ENCODE measurements around the gene CLMN. TPM values are rescaled to one million over a fixed set of nuclear protein-coding genes. Genes with fewer than 3 reads are reported as not detected.

Gene CLMN
- total and polyA plus RNA-seq, 2 of the 8 experiments (the other 6 are each of a cell fraction or from before 2014, with no cell fraction given) = 1.6 to 8.2 TPM

DNA sequence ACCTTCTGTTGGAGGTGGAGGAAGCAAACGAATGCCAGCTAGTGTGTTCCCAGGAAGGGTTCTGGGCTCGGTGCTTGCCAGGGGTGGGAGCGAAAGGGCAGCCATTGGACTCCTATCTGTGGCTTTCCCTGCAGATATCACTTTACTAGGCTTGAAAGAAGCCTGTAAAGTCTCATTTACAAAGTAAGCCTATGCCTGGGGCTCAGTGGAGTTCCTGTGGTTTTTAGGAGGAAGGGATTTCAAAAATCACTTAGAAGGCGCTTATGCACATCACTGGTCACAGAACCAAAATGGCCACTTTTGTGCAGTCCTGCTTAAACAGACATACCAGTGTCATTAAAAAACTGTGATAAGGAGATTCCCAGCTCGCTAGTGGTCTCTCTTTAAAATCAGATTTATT, 22.7 kb downstream of the CLMN start:
- H4K20me1 ChIP-seq (replicated peaks in 1 of 2; ENCODE audit: control insufficient read depth in 1 of 2, insufficient read depth in 2 of 2, low read length in 2 of 2) = no peaks in the 10 kb centered on the region
- H4K8ac ChIP-seq (ENCODE audit: extremely low read depth, insufficient read depth, low read length) = no peak overlapping the region
- CTCF ChIA-PET (ENCODE audit: partially characterized antibody) = interaction anchor here (1.2 kb wide), 1 partner anchor 64 kb away, joined by 6 read pairs; no protein-coding TSS in a partner anchor
- no peak for TF ChIP-seq CBX5 (IDR thresholded peaks at IDR 0.05; ENCODE audit: low read depth, low read length)
- no peak for TF ChIP-seq KDM1A (IDR thresholded peaks at IDR 0.05; ENCODE audit: borderline replicate concordance, low read length)
- TF ChIP-seq, protein P1, sequence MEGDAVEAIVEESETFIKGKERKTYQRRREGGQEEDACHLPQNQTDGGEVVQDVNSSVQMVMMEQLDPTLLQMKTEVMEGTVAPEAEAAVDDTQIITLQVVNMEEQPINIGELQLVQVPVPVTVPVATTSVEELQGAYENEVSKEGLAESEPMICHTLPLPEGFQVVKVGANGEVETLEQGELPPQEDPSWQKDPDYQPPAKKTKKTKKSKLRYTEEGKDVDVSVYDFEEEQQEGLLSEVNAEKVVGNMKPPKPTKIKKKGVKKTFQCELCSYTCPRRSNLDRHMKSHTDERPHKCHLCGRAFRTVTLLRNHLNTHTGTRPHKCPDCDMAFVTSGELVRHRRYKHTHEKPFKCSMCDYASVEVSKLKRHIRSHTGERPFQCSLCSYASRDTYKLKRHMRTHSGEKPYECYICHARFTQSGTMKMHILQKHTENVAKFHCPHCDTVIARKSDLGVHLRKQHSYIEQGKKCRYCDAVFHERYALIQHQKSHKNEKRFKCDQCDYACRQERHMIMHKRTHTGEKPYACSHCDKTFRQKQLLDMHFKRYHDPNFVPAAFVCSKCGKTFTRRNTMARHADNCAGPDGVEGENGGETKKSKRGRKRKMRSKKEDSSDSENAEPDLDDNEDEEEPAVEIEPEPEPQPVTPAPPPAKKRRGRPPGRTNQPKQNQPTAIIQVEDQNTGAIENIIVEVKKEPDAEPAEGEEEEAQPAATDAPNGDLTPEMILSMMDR (IDR thresholded peaks at IDR 0.05; ENCODE audit: control extremely low read depth in 1 of 3, insufficient read depth in 1 of 3, low read depth in 1 of 3, low read length in 3 of 3) = no peak
- no peak for TF ChIP-seq RNF2 (IDR thresholded peaks at IDR 0.05; ENCODE audit: borderline replicate concordance, low read depth, low read length, missing control alignments, poor library complexity, severe bottlenecking)
- TF ChIP-seq TAF1 (IDR thresholded peaks at IDR 0.05; ENCODE audit: low read depth, low read length) = no peak
- no peak for TF ChIP-seq BACH1 (IDR thresholded peaks at IDR 0.05; ENCODE audit: low read length)
- TF ChIP-seq ZNF274 (IDR thresholded peaks at IDR 0.05; ENCODE audit: borderline replicate concordance, extremely low read depth, low read length) = no peak
- no peak for TF ChIP-seq SIN3A (conservative IDR thresholded peaks at IDR 0.05 in 1 of 2, IDR thresholded peaks at IDR 0.05 in 1 of 2; ENCODE audit: low read depth in 1 of 2, low read length in 2 of 2)
- no peak for TF ChIP-seq SP1 (IDR thresholded peaks at IDR 0.05; ENCODE audit: low read depth, low read length)

More for the DNA sequence above, 22.7 kb downstream of the CLMN start:
- Histone ChIP-seq H2BK120ac (replicated peaks; ENCODE audit: low read depth, low read length) (no peak overlapping the region), H3K9ac (replicated peaks in 1 of 4; ENCODE audit: extremely low read depth in 1 of 4, low read depth in 3 of 4, low read length in 3 of 4) (no peak overlapping the region), H2BK12ac (ENCODE audit: low read depth, low read length) (no peak overlapping the region), H3K4me3 (ENCODE audit: extremely low read depth in 1 of 4, insufficient read depth in 2 of 4, low read depth in 3 of 4, low read length in 4 of 4) (no peak overlapping the region), H3K79me1 (ENCODE audit: low read depth, low read length) (no peaks in the 10 kb centered on the region), H3K23me2 (ENCODE audit: low read depth, low read length) (no peaks in the 10 kb centered on the region), H3K14ac (ENCODE audit: insufficient read length) (no peak overlapping the region), H2BK20ac (ENCODE audit: low read length) (no peak overlapping the region), H3K23ac (ENCODE audit: insufficient read length) (no peak overlapping the region), H3K36me3 (ENCODE audit: control insufficient read depth in 2 of 4, insufficient read depth in 4 of 4, low read length in 3 of 4) (no peaks in the 10 kb centered on the region), H3K56ac (replicated peaks; ENCODE audit: insufficient read length, low read depth, low read length) (no peak overlapping the region), H3K9me3 (ENCODE audit: insufficient read depth in 2 of 2, low read depth in 1 of 2, low read length in 1 of 2) (no peaks in the 10 kb centered on the region; a peak in 1 of 4 replicates), H2AK5ac (ENCODE audit: low read depth, low read length) (no peak overlapping the region), H3K27me3 (replicated peaks in 1 of 4; ENCODE audit: control insufficient read depth in 3 of 4, extremely low read depth in 1 of 4, insufficient read depth in 3 of 4, low read length in 3 of 4) (no peaks in the 10 kb centered on the region), H3K79me2 (ENCODE audit: control insufficient read depth in 1 of 2, insufficient read depth in 2 of 2, low read length in 2 of 2) (no peaks in the 10 kb centered on the region), H3K4me1 (replicated peaks in 1 of 4; ENCODE audit: control insufficient read depth in 3 of 4, insufficient read depth in 4 of 4, low read length in 3 of 4) (peaks cover 0 to 12% (median 5%) of the 10 kb centered on the region in 4 experiments; a peak in 5 of 7 replicates), H4K5ac (ENCODE audit: insufficient read length, low read depth, low read length) (no peak overlapping the region), H3K4me2 (ENCODE audit: insufficient read depth in 1 of 2, low read depth in 2 of 2, low read length in 2 of 2) (no peak overlapping the region), H2AFZ (ENCODE audit: low read length) (no peak overlapping the region), H2BK5ac (ENCODE audit: low read depth, low read length) (no peak overlapping the region), H3K4ac (replicated peaks; ENCODE audit: insufficient read length, low read depth, low read length) (no peak overlapping the region), H2BK15ac (ENCODE audit: low read length) (no peak overlapping the region), H3K18ac (ENCODE audit: extremely low read depth, low read length) (no peak overlapping the region), H3K27ac (ENCODE audit: low read depth, low read length) (no peak overlapping the region), H4K91ac (replicated peaks; ENCODE audit: insufficient read length, low read length) (no peak overlapping the region)
- no peak for DNase-seq (ENCODE audit: low read depth in 1 of 2, low spot score in 2 of 2)
- 87% methylated on average over 5 of the region's 5 CpGs; no CpG with 5 or more reads in 1 of the 2 experiments for WGBS, 2 experiments (ENCODE audit: extremely low coverage in 1 of 2, insufficient coverage in 1 of 2, insufficient read length in 1 of 2, insufficient replicate concordance in 2 of 2, low coverage in 1 of 2, low lambda C conversion rate in 2 of 2, missing lambda C conversion rate in 1 of 2)
- no peak for FAIRE-seq
- POLR2A ChIA-PET (ENCODE audit: partially characterized antibody) = no interaction called here

Measured in H1 (cell line).